Measurements from ENCODE around the gene PHF21B.

Gene PHF21B

GRCh38 chr22:44839721-44840120 lies 170.1 kb downstream of the PHF21B start:
- Histone ChIP-seq H4K20me1 (ENCODE audit: insufficient read depth, low read length) (no peaks in the 10 kb centered on the region), H3K4me2 (ENCODE audit: low read length) (no peak overlapping the region), H3K27me3 (ENCODE audit: insufficient read depth, low read length) (peaks cover 10% of the 10 kb centered on the region; the same call in 1 of the 2 replicates), H2AFZ (ENCODE audit: low read length) (no peak overlapping the region), H3K4me1 (ENCODE audit: insufficient read depth, low read length, severe bottlenecking) (no peaks in the 10 kb centered on the region), H3F3A (ENCODE audit: insufficient read depth, low read length) (no peaks in the 10 kb centered on the region), H3K4me3 (ENCODE audit: low read depth, low read length, poor library complexity, severe bottlenecking) (no peak overlapping the region), H3K9me3 (ENCODE audit: low read length) (peaks cover under 1% of the 10 kb centered on the region; the same call in 1 of the 2 replicates), H3K36me3 (ENCODE audit: insufficient read depth, low read length) (no peaks in the 10 kb centered on the region; the same call in 1 of the 2 replicates), H3K27ac (ENCODE audit: low read depth, low read length, poor library complexity, severe bottlenecking) (no peak overlapping the region), H3K9ac (ENCODE audit: low read length) (no peak overlapping the region), H3K9me2 (ENCODE audit: low read depth, low read length) (no peaks in the 10 kb centered on the region), H3K79me2 (ENCODE audit: insufficient read depth, low read length) (no peaks in the 10 kb centered on the region)
- no peak for TF ChIP-seq CTCF (IDR thresholded peaks at IDR 0.05; ENCODE audit: low read length)
- no peak for TF ChIP-seq EZH2 (IDR thresholded peaks at IDR 0.05; ENCODE audit: borderline replicate concordance, low read length)

DNA sequence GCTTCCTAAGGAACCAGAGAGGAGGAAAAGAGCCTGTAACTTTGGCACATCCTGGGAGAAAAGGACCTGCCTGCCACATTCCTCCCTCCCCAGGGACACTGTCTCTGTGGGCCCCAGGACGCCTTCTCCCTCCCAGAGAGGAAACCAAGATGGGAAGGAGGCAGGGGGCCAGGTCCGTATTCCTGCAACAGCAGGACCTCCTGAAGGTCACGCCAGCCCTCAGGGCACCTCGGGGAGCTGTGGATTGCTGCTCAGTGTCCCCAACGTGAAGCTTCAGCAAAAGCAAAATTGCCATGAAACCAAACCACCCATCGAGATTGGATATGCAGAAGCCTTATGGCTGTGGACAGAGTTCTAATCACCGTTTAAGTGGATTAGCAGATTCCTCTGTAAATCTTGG lies 170.7 kb downstream of the PHF21B start:
- H3K9me3 ChIP-seq (ENCODE audit: low read length), result peaks cover 3% of the 10 kb centered on the region; the same call in 1 of the 2 replicates
- H3K36me3 ChIP-seq (ENCODE audit: insufficient read depth, low read length), result no peaks in the 10 kb centered on the region; the same call in 1 of the 2 replicates
- H3K9ac ChIP-seq (ENCODE audit: low read length), result no peak overlapping the region
- H3K27me3 ChIP-seq (ENCODE audit: insufficient read depth, low read length), result peaks cover 10% of the 10 kb centered on the region; the same call in 1 of the 2 replicates
- no peaks in the 10 kb centered on the region for H3K79me2 ChIP-seq (ENCODE audit: insufficient read depth, low read length)
- no peaks in the 10 kb centered on the region for H4K20me1 ChIP-seq (ENCODE audit: insufficient read depth, low read length)
- TF ChIP-seq EZH2 (IDR thresholded peaks at IDR 0.05; ENCODE audit: borderline replicate concordance, low read length) (no peak), CTCF (IDR thresholded peaks at IDR 0.05; ENCODE audit: low read length) (no peak)
- no peaks in the 10 kb centered on the region for H3K9me2 ChIP-seq (ENCODE audit: low read depth, low read length)
- no peaks in the 10 kb centered on the region for H3F3A ChIP-seq (ENCODE audit: insufficient read depth, low read length)
- H3K27ac ChIP-seq (ENCODE audit: low read depth, low read length, poor library complexity, severe bottlenecking), result no peak overlapping the region
- H3K4me3 ChIP-seq (ENCODE audit: low read depth, low read length, poor library complexity, severe bottlenecking), result no peak overlapping the region
- no peaks in the 10 kb centered on the region for H3K4me1 ChIP-seq (ENCODE audit: insufficient read depth, low read length, severe bottlenecking)
- H2AFZ ChIP-seq (ENCODE audit: low read length), result no peak overlapping the region
- H3K4me2 ChIP-seq (ENCODE audit: low read length), result no peak overlapping the region

DNA sequence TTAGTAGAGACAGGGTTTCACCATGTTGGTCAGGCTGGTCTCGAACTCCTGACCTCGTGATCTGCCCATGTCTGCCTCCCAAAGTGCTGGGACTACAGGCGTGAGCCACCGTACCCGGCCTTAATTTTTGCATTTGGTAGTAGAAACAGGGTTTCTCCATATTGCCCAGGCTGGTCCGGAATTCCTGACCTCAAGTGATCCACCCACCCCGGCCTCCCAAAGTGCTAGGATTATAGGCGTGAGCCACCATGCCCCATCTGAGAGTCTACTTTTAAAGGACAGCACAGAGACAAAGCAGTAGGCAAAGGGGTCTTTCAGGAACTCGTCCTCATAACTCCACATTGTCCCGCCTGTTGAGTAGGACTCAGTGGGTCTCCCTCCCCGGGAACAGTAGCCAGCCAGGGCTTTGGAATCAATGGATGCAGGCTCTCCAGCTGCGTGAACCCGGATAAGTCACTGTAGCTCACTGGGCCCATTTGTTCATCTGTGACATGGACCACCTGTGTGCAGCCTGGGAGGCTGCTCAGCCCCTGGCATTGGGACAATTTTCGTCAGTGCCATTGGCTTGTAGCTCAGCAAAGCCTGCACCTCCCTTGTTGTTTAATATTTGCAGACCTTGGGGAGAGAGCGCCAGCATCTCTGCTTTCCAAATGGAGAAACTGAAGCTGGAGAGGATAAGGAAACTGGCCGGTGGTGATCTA lies 171.3 kb downstream of the PHF21B start:
- peaks cover 3% of the 10 kb centered on the region; the same call in 1 of the 2 replicates for H3K9me3 ChIP-seq (ENCODE audit: low read length)
- H3K4me3 ChIP-seq (ENCODE audit: low read depth, low read length, poor library complexity, severe bottlenecking), result no peak overlapping the region
- no peaks in the 10 kb centered on the region for H3K9me2 ChIP-seq (ENCODE audit: low read depth, low read length)
- no peak overlapping the region for H3K4me2 ChIP-seq (ENCODE audit: low read length)
- H3K4me1 ChIP-seq (ENCODE audit: insufficient read depth, low read length, severe bottlenecking), result no peaks in the 10 kb centered on the region
- H3K27ac ChIP-seq (ENCODE audit: low read depth, low read length, poor library complexity, severe bottlenecking), result no peak overlapping the region
- H3K79me2 ChIP-seq (ENCODE audit: insufficient read depth, low read length), result no peaks in the 10 kb centered on the region
- no peaks in the 10 kb centered on the region for H4K20me1 ChIP-seq (ENCODE audit: insufficient read depth, low read length)
- TF ChIP-seq EZH2 (IDR thresholded peaks at IDR 0.05; ENCODE audit: borderline replicate concordance, low read length), result no peak
- TF ChIP-seq CTCF (IDR thresholded peaks at IDR 0.05; ENCODE audit: low read length), result no peak
- no peak overlapping the region for H2AFZ ChIP-seq (ENCODE audit: low read length)
- H3K9ac ChIP-seq (ENCODE audit: low read length), result no peak overlapping the region
- no peaks in the 10 kb centered on the region for H3F3A ChIP-seq (ENCODE audit: insufficient read depth, low read length)
- no peaks in the 10 kb centered on the region; the same call in 1 of the 2 replicates for H3K36me3 ChIP-seq (ENCODE audit: insufficient read depth, low read length)
- H3K27me3 ChIP-seq (ENCODE audit: insufficient read depth, low read length), result peaks cover 10% of the 10 kb centered on the region; the same call in 1 of the 2 replicates
